Embryonic facial prominence (tissue), 1 donor: ENCODE results near the gene KIF26A.

Source experiments
- DNase-seq: peaks from one replicate; pipeline ENCODE4 v3.0.0-alpha.2; 2016; ENCODE audit errors: extremely low spot score

KIF26A gene

GRCh38 chr14:104157016-104157928, 18.9 kb downstream of the KIF26A start:
- DNase-seq, result no peak

- no peak for DNase-seq
Measured at GRCh38 chr14:104158827-104159798, 20.7 kb downstream of the KIF26A start.

GRCh38 chr14:104159990-104160389, 21.6 kb downstream of the KIF26A start:
- DNase-seq, result no peak

GRCh38 chr14:104161602-104162367, 23.4 kb downstream of the KIF26A start:
- no peak for DNase-seq

- no peak for DNase-seq
Measured at GRCh38 chr14:104162495-104162894, 24.1 kb downstream of the KIF26A start.

- no peak for DNase-seq
Measured at GRCh38 chr14:104163541-104163940, 25.2 kb downstream of the KIF26A start.

- no peak for DNase-seq
Measured at GRCh38 chr14:104164041-104164440, 25.7 kb downstream of the KIF26A start.

- no peak for DNase-seq
Measured at GRCh38 chr14:104164512-104164911, 26.1 kb downstream of the KIF26A start.

GRCh38 chr14:104166698-104167097, 28.3 kb downstream of the KIF26A start:
- no peak for DNase-seq

- DNase-seq, result no peak
Measured at GRCh38 chr14:104168603-104169002, 30.2 kb downstream of the KIF26A start.

- DNase-seq, result no peak
Measured at GRCh38 chr14:104169005-104169698, 30.8 kb downstream of the KIF26A start.

- DNase-seq, result no peak
Measured at GRCh38 chr14:104169699-104170479, 31.5 kb downstream of the KIF26A start.

- no peak for DNase-seq
Measured at GRCh38 chr14:104171029-104171697, 32.8 kb downstream of the KIF26A start.

GRCh38 chr14:104171895-104172294, 33.5 kb downstream of the KIF26A start:
- no peak for DNase-seq

GRCh38 chr14:104172349-104172748, 34.0 kb downstream of the KIF26A start:
- no peak for DNase-seq

- DNase-seq, result no peak
Measured at GRCh38 chr14:104172880-104173279, 34.5 kb downstream of the KIF26A start.

- DNase-seq, result no peak
Measured at GRCh38 chr14:104174051-104174450, 35.7 kb downstream of the KIF26A start.

- DNase-seq, result no peak
Measured at GRCh38 chr14:104175041-104175440, 36.7 kb downstream of the KIF26A start.

GRCh38 chr14:104175811-104176210, 37.4 kb downstream of the KIF26A start:
- no peak for DNase-seq

- DNase-seq, result no peak
Measured at GRCh38 chr14:104176611-104177010, 38.2 kb downstream of the KIF26A start.
